Esophagus (tissue), 2 donors: ENCODE data around the gene C9orf78. TPM values are rescaled to one million over a fixed set of nuclear protein-coding genes. Genes with fewer than 3 reads are reported as not detected.
A peak's percentile ranks its signal among the peaks of the same experiment; 100 is the strongest.

Source experiments
- H3K27ac ChIP-seq, 2 donors: one replicate each; pipeline ENCODE4 v1.5.1; 2013; ENCODE audit warnings: low read depth in 2 of 2, mild to moderate bottlenecking in 2 of 2, inconsistent platforms in 1 of 2, low read length in 1 of 2, moderate library complexity in 1 of 2
- H3K27me3 ChIP-seq, 2 donors: one replicate each; pipeline ENCODE4 v1.6.1; 2013; ENCODE audit warnings: low read length in 2 of 2, control low read depth in 1 of 2, mild to moderate bottlenecking in 1 of 2; ENCODE audit not compliant: insufficient read depth in 2 of 2, control insufficient read depth in 1 of 2
- H3K36me3 ChIP-seq, 2 donors: one replicate each; pipeline ENCODE4 v1.6.1; 2013; ENCODE audit warnings: low read length in 1 of 2; ENCODE audit not compliant: control insufficient read depth in 2 of 2, insufficient read depth in 2 of 2
- H3K4me1 ChIP-seq, 2 donors: one replicate each; pipeline ENCODE4 v1.6.1; 2013; ENCODE audit warnings: low read length in 1 of 2; ENCODE audit not compliant: control insufficient read depth in 2 of 2, insufficient read depth in 2 of 2
- H3K4me3 ChIP-seq, 2 donors: one replicate each; pipeline ENCODE4 v1.5.1; 2013; ENCODE audit warnings: low read length in 2 of 2, mild to moderate bottlenecking in 2 of 2, low read depth in 1 of 2, moderate library complexity in 1 of 2
- H3K9me3 ChIP-seq, 2 donors: one replicate each; pipeline ENCODE4 v1.6.1; 2013; ENCODE audit warnings: mild to moderate bottlenecking in 2 of 2, low read depth in 1 of 2, low read length in 1 of 2, moderate library complexity in 1 of 2; ENCODE audit not compliant: control insufficient read depth in 2 of 2, insufficient read depth in 1 of 2
- WGBS, 2 donors: extraction: QIAGEN DNeasy Blood & Tissue Kit; methylation state at CpG; one replicate each; pipeline ENCODE4 v1.1.7; 2013; 5-methylcytosine and 5-hydroxymethylcytosine counted together
- polyA plus RNA-seq, 2 donors: library from polyadenylated mRNA; stranded (reverse); fragments of 200-250 nt; gene quantifications; one replicate each; pipeline ENCODE4 v1.2.3, GENCODE V29; 2013
- donor health status: healthy with polysubstance abuse.
- donor health status: Bipolar disorder and iron deficiency.

The C9orf78 gene
- polyA plus RNA-seq, 2 donors: 21.9 to 39.5 TPM

DNA sequence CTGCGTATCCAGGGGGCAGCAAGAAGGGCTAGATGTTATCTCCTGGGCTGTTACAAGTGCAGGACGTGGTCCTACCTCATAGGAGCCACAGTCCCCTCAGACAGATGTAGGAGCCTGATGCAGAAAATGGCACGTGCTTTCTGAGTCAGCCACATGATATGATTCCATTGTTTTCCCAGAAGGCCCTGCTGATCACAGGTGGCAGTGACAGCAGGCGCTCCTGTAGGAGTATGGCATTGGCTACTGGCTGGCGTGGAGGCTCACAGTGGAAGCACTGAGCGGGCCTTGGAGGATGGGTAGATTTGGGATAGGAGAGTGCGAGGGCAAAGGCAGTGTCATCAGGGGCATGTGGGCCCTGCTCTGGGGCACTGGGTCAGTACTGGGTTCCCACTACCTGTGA lies 22.1 kb upstream of the C9orf78 start:
- peaks cover 0 to 11% of the 10 kb centered on the region in 2 donors for H3K4me1 ChIP-seq
- no peaks in the 10 kb centered on the region for H3K9me3 ChIP-seq
- WGBS, 2 donors: 90 to 91% methylated on average over 7 of the region's 7 CpGs
- H3K27ac ChIP-seq: no peak overlapping the region
- H3K4me3 ChIP-seq: no peak overlapping the region
- peaks cover 12 to 39% of the 10 kb centered on the region in 2 donors for H3K36me3 ChIP-seq
- H3K27me3 ChIP-seq: no peaks in the 10 kb centered on the region

GRCh38 chr9:129854588-129855110 lies 19.6 kb upstream of the C9orf78 start:
- 86 to 88% methylated on average over 4 of the region's 4 CpGs for WGBS, 2 donors
- Histone ChIP-seq H3K4me1 (peaks cover 0 to 13% of the 10 kb centered on the region in 2 donors), H3K4me3 (no peak overlapping the region)

GRCh38 chr9:129853614-129854013 lies 18.5 kb upstream of the C9orf78 start:
- H3K9me3 ChIP-seq: no peaks in the 10 kb centered on the region
- 52 to 62% methylated on average over 3 of the region's 3 CpGs for WGBS, 2 donors
- no peaks in the 10 kb centered on the region for H3K27me3 ChIP-seq
- H3K36me3 ChIP-seq: peaks cover 9 to 26% of the 10 kb centered on the region in 2 donors
- peaks cover 0 to 13% of the 10 kb centered on the region in 2 donors for H3K4me1 ChIP-seq
- no peak overlapping the region for H3K27ac ChIP-seq
- H3K4me3 ChIP-seq: no peak overlapping the region

More at GRCh38 chr9:129854588-129855110, 19.6 kb upstream of the C9orf78 start:
- H3K36me3 ChIP-seq: peaks cover 9 to 30% of the 10 kb centered on the region in 2 donors
- no peaks in the 10 kb centered on the region for H3K9me3 ChIP-seq
- H3K27ac ChIP-seq: no peak overlapping the region
- no peaks in the 10 kb centered on the region for H3K27me3 ChIP-seq

GRCh38 chr9:129852579-129852978 lies 17.5 kb upstream of the C9orf78 start:
- H3K4me1 ChIP-seq: peaks cover 0 to 13% of the 10 kb centered on the region in 2 donors
- no peak overlapping the region for H3K4me3 ChIP-seq
- no peaks in the 10 kb centered on the region for H3K9me3 ChIP-seq
- H3K27me3 ChIP-seq: no peaks in the 10 kb centered on the region
- WGBS, 2 donors: 55 to 71% methylated on average over 5 of the region's 5 CpGs
- peak overlapping the region; percentile 80 for H3K27ac ChIP-seq
- peaks cover 6 to 16% of the 10 kb centered on the region in 2 donors for H3K36me3 ChIP-seq

DNA sequence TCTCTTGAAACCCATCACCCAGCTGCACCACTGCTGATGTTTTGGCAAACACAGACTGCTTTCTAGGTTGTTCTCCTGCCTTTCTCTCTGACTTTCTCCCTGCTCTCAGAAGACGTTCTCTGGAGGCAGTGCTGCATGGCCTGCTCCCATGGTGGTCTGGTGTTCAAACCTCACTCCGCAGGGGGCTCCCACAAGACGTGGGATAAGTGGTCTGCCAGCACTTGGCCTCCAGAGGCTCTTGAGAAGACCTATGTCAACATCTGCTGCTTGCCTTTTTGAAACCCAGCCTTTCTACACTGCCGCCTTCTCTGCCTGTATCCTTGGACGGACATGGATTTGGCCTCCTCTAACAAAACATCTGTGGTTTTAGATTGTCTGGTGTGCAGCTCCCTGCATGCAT lies 16.7 kb upstream of the C9orf78 start:
- Histone ChIP-seq H3K27ac (peak overlapping the region in 1 of 2 donors; percentile 80), H3K4me1 (peaks cover 0 to 13% of the 10 kb centered on the region in 2 donors), H3K9me3 (no peaks in the 10 kb centered on the region), H3K27me3 (no peaks in the 10 kb centered on the region), H3K36me3 (peaks cover 6 to 16% of the 10 kb centered on the region in 2 donors), H3K4me3 (no peak overlapping the region)
- WGBS, 2 donors: 76 to 84% methylated on average over 5 of the region's 5 CpGs

GRCh38 chr9:129850821-129851550 lies 15.9 kb upstream of the C9orf78 start:
- H3K27ac ChIP-seq: no peak overlapping the region
- no peak overlapping the region for H3K4me3 ChIP-seq
- H3K27me3 ChIP-seq: no peaks in the 10 kb centered on the region
- 64 to 74% methylated on average over 6 of the region's 6 CpGs for WGBS, 2 donors
- peaks cover 3 to 16% of the 10 kb centered on the region in 2 donors for H3K36me3 ChIP-seq
- H3K9me3 ChIP-seq: no peaks in the 10 kb centered on the region
- peaks cover 0 to 13% of the 10 kb centered on the region in 2 donors for H3K4me1 ChIP-seq

DNA sequence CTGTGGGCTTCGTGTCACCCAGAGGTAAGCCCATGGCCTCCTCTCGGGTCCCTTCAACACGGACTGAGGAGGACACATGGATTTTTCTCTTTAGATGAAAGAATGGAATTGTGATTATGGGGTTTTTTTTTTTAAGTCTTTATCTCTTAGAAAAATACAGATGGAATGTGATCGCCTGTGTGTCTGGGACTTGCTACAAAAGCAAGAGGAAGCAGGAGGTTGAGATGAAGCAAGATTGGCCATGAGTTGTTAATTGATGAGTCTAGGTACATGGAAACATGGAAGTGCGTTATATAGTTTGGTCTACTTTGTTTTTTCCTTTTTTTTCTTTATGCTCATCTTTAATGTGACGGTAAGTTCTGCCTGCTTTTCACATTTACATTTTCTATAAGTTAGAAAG lies 14.8 kb upstream of the C9orf78 start:
- Histone ChIP-seq H3K4me1 (peaks cover 0 to 12% of the 10 kb centered on the region in 2 donors), H3K27me3 (no peaks in the 10 kb centered on the region), H3K27ac (peak overlapping the region in 1 of 2 donors; percentile 66), H3K36me3 (peaks cover 3 to 12% of the 10 kb centered on the region in 2 donors), H3K4me3 (no peak overlapping the region), H3K9me3 (no peaks in the 10 kb centered on the region)
- 86 to 91% methylated on average over 6 of the region's 6 CpGs for WGBS, 2 donors

- H3K36me3 ChIP-seq: peaks cover 0 to 8% of the 10 kb centered on the region in 2 donors
- H3K9me3 ChIP-seq: no peaks in the 10 kb centered on the region
- no peak overlapping the region for H3K27ac ChIP-seq
- no peaks in the 10 kb centered on the region for H3K27me3 ChIP-seq
- H3K4me1 ChIP-seq: peaks cover 0 to 9% of the 10 kb centered on the region in 2 donors
- H3K4me3 ChIP-seq: no peak overlapping the region
- 59 to 61% methylated on average over 4 of the region's 4 CpGs for WGBS, 2 donors
Measured at GRCh38 chr9:129848712-129849441, 13.8 kb upstream of the C9orf78 start.

DNA sequence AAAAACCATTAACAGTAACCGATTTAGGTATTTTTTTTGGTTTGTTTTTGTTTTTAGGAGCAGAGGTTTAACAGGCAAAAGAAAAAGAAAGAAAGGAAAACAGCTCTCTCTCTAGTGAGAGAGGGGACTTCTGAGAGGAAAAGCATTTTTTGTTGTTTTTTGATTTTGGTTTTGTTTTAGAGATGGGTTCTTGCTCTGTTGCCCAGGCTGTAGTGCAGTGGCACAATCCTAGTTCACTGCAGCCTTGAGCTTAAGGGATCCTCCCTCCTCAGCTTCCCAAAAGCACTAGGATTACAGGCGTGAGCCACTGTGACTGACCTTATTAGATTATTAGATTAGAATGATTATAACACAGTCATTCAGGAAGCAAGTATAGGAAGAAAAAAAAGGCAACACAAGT lies 10.3 kb upstream of the C9orf78 start:
- Histone ChIP-seq H3K27ac (peak overlapping the region in 1 of 2 donors; percentile 17), H3K36me3 (no peaks in the 10 kb centered on the region), H3K9me3 (no peaks in the 10 kb centered on the region), H3K4me3 (no peak overlapping the region), H3K4me1 (no peaks in the 10 kb centered on the region), H3K27me3 (no peaks in the 10 kb centered on the region)
- WGBS, 2 donors: 51 to 77% methylated on average over 2 of the region's 2 CpGs
